ENCODE measurements around the gene NOTCH2. TPM values are rescaled to one million over a fixed set of nuclear protein-coding genes. Genes with fewer than 3 reads are reported as not detected.
"Not testable (repeated sequence)": the region's sequence is repeated elsewhere in the genome, so short reads cannot be mapped to it uniquely, and the experiment has no call there.

NOTCH2 gene
- total RNA-seq, 1 donor from 2014 or later = 168 TPM

DNA sequence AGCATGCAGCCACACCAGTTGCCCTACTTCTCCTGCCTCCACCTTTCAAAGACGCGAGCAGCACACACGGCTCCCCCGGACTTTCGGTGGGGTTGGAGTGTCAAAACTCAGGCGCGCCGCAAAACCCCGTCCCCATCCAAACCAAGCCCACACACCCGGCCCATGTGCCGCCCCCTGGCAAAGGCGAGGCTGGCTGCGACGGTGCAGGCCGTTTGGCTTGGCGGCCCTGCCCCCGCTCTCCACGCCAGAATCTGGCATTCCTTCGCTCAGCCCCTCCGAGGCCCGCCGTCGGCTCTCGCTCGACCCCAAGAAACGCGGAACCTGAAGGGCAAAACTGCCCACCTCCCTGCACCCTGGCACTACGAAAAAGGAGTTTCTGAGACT, 787 bp downstream of the NOTCH2 start:
- intact Hi-C loops (cut with micrococcal nuclease) = not testable (repeated sequence)

- intact Hi-C loops (cut with micrococcal nuclease) = not testable (repeated sequence)
Observed at GRCh38 chr1:120048208-120048607, 21.3 kb downstream of the NOTCH2 start.

DNA sequence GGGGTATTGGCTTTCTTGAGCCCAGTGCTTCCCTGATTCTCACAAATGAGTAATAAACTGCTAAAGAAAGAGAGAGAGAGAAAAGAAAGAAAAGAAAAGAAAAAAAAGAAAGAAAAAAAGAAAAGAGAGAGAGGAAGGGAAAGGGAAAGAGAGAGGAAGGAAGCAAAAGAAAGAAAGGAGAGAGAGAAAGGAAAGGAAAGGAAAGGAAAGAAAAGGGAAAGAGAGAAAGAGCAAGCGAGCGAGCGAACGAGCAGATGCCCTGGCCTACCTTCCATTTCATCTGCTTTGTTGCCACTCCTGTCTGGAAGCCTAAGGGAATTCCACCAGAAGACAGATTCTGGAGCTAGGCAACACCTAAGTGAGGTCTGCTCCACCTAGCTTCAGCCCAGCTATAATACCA, 27.7 kb downstream of the NOTCH2 start:
- intact Hi-C loops (cut with micrococcal nuclease) = not testable (repeated sequence)

- intact Hi-C loops (cut with micrococcal nuclease) = not testable (repeated sequence)
Observed at GRCh38 chr1:120032253-120032652, 37.2 kb downstream of the NOTCH2 start.

DNA sequence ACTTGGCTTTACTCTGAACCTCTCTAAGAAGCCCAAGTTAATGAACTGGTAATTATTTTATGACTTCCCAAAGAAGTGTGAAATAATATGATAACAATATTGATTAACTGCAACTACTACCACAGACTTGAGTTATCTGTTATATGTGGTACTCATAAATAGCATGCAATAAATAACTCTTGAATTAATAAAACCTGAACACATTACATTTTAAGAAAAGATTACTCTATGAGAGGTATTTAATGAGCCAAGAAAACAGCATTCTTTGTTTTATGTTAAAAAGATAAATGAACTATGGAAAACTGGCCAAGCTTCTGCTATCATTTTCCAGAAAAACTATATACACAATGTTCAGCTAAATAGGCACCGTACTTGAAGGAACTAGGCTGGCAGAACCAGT, 45.7 kb downstream of the NOTCH2 start:
- intact Hi-C loops (cut with micrococcal nuclease) = not testable (repeated sequence)

GRCh38 chr1:120014978-120015377, 54.5 kb downstream of the NOTCH2 start:
- intact Hi-C loops (cut with micrococcal nuclease) = not testable (repeated sequence)

DNA sequence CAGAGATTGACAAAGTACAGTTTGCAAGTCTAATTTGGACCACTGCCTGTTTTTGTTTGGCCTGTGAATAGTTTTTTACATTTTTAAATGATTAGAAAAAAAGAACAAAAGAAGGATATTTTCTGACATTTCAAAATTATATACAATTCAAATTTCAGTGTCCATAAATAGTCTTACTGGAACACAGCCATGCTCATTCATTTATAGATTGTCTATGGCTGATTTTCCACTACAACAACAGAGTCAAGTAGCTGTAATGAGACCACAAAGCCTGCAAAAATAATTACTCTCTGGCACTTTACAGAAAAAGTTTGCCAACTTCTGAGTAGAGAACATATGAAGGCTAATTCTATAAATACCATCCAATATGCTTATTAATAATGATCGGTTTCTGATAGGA, 61.1 kb downstream of the NOTCH2 start:
- intact Hi-C loops (cut with micrococcal nuclease) = not testable (repeated sequence)

DNA sequence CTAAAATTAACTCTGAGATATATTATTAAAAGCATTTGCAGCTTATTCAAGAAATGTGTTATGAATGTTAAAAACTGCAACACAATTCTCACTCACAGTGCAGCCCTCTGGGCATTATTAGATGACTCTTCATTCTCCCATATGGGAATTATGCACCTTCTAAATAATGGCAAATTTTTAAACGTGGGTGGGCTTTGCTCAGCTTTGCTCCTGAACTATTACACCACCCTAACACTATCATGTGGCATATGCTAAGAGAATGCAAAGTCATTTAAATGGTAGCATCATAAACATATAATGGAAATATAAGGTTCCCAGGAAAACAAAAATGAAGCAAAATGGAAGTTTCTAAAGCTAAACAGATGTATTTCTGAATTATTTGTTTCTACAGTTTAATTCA, 61.6 kb downstream of the NOTCH2 start:
- intact Hi-C loops (cut with micrococcal nuclease) = not testable (repeated sequence)

DNA sequence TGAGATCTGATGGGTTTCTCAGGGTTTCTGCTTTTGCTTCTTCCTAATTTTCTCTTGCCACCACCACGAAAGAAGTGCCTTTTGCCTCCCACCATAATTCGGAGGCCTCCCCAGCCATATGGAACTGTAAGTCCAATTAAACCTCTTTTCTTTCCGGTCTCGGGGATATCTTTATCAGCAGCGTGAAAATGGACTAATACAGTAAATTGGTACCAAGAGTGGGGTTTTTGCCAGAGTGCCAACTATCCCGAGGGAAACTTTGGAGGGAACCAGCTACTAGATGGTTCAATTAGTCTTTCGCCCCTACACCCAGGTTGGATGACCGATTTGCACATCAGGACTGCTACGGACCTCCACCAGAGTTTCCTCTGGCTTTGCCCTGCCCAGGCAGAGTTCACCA, 68.4 kb downstream of the NOTCH2 start:
- intact Hi-C loops (cut with micrococcal nuclease) = not testable (repeated sequence)

- intact Hi-C loops (cut with micrococcal nuclease) = not testable (repeated sequence)
Observed at GRCh38 chr1:119996731-119997312, 72.6 kb downstream of the NOTCH2 start.

- intact Hi-C loops (cut with micrococcal nuclease) = not testable (repeated sequence)
Observed at GRCh38 chr1:119995975-119996374, 73.5 kb downstream of the NOTCH2 start.

DNA sequence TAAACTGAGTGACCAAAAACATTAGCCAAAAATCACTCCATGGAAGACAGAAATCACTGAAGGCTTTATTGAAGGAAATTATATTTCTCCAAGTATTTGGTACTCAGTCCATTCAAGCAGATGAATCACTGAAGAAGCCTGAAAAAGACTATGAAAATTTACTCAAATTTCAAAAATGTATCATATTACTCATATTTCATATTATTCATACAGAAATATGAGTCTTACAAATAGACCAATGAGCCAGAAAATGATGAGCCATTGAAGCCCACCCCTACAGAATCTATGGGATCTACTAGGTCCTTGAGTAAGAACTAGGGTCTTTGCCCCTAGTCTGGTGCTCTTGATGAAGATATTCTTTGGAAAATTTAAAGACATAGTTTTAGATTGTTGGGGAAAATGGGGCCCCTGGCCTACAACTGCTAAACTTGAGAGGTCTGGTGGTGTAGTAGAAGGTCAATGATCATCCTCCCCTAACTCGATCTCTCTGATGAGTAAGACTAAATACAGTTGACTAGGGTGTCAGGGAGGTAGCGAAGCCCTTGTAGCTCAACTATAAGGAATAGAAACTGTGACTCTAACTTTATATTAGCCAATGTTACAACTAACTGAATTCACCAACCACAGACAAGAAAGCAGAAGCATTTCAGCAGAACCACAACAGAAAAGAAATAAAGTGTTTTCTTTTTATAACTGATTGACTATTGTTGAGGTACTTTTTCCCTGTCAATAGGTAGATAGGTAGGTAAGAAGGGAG, 81.0 kb downstream of the NOTCH2 start:
- intact Hi-C loops (cut with micrococcal nuclease) = no loop called here

- intact Hi-C loops (cut with micrococcal nuclease) = no loop called here
Observed at GRCh38 chr1:119987686-119988085, 81.8 kb downstream of the NOTCH2 start.

DNA sequence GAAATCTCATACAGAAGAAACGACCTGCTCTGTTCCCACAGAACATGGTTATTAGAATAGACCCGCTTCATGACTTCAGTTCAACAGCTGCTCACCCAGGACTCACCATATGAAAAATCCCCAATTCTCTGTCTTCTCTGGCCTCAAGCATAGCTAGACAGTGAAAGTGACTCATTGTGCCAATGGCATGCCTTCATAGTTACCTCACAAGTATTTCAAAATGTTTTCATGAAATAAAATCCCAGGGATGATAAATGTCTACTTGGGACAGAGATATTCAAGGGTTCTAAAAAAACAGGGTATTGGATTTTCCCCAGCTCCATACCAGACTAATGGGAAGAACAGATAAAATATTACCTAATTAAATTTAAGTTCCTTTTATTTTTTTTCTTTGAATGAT, 82.3 kb downstream of the NOTCH2 start:
- intact Hi-C loops (cut with micrococcal nuclease) = no loop called here

GRCh38 chr1:119986007-119986497, 83.4 kb downstream of the NOTCH2 start:
- intact Hi-C loops (cut with micrococcal nuclease) = no loop called here

DNA sequence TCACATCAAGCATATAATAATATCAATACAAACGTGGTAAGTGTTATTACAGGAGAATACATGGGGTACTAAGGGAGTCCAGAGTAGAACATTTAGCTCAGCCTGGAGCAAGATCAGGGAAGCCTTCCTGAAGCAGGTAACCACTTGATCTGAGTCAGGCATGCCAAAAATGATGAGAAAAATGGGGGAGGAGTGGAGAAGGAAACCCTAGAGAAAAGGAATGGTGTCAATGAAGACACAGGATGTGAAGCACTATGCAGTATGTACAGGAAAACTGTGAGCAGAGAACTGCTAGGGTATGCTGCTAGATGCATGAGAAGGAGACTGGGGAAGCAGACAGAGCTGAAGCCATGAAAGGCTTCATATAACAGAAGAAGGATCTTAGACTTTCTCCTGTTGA, 84.7 kb downstream of the NOTCH2 start:
- intact Hi-C loops (cut with micrococcal nuclease) = no loop called here

DNA sequence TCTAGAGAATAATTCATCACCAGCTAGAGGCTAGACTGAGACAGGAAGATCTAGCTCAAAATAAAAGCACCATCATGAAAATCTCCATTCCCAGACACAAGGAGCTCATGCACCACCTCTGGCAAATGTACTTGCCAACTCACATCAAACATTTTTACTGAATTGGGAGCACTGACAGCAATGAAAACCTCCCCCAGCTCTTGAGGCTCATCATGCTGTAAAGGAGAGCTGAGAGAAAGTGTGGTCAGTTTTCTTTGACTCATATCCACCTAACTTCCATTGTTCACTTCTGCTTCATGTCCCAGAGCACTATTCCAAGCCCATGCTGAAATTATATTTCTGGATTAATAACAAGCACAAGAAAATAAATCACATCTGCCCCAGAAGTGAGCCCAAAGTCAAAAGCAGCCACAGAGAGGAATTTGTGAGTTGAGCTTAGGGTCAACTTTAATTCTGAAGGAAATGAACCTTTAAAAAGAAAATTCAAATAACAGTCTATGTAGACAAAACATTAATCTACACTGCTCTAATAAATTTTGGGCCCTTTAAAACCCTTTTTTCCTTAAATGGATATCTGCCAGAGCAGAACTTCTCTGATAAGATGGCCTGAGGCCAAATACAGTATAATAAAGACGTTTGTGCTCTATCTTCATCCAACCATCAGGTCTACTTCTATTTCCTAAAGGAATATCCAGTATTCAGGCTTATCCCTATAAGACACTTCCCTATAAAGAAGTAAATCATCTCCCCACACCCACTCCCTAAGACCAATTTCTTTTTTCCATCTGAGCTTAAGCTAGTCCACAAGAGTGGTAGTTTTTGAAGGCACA, 87.3 kb downstream of the NOTCH2 start:
- intact Hi-C loops (cut with micrococcal nuclease) = no loop called here

GRCh38 chr1:119981496-119981895, 88.0 kb downstream of the NOTCH2 start:
- intact Hi-C loops (cut with micrococcal nuclease) = no loop called here

DNA sequence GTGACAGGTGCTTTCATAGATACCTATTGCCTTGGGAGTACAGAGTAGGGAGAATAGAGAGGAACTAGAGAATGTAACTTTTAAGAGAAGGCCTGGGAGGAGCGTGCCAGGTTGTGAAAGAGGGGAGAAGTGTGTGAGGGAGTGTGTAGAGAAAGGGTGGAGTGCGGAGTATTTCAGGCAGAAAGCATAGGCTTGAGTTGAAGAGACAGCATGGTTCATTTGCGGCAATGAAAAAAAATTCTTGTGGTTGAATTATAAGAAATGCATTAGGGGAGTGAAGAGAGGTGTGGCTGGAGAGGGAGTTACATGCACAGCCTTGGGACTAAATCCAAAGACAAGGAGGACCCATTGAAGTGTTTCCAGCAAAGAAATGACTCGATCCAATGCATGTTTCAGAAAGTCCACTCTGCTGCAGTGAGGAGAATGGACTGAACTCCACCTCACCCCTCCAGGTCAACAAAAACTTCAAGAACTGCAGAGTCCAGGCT, 91.4 kb downstream of the NOTCH2 start:
- intact Hi-C loops (cut with micrococcal nuclease) = no loop called here

- intact Hi-C loops (cut with micrococcal nuclease) = not testable (repeated sequence)
Observed at GRCh38 chr1:119977113-119977736, 92.2 kb downstream of the NOTCH2 start.

GRCh38 chr1:119975582-119976254, 93.7 kb downstream of the NOTCH2 start:
- intact Hi-C loops (cut with micrococcal nuclease) = not testable (repeated sequence)

Measured in T-helper 1 cell treated with Interleukin-12 subunit alpha and Interleukin-12 subunit beta and Interleukin-4 antibody, amounts not matched to agents 30 ng/mL and 1 ng/mL, for 36 hours (primary cell).